Testis (tissue), 3 donors: ENCODE results near the gene METTL3. TPM values are rescaled to one million over a fixed set of nuclear protein-coding genes. Genes with fewer than 3 reads are reported as not detected.

Experiments used
- DNase-seq: peaks from one replicate; pipeline ENCODE4 v3.0.0-alpha.2; 2019
- H3K27ac ChIP-seq, 2 donors: fragments of 200-600 bp; sonication (generic); one replicate each; pipeline ENCODE4 v1.5.1; 2019
- H3K27me3 ChIP-seq: fragments of 200-600 bp; sonication (generic); one replicate; pipeline ENCODE4 v1.5.1; 2019
- H3K36me3 ChIP-seq: fragments of 200-600 bp; sonication (generic); one replicate; pipeline ENCODE4 v1.5.1; 2017; ENCODE audit warnings: low read depth; ENCODE audit errors: missing control alignments
- H3K4me1 ChIP-seq: fragments of 200-600 bp; sonication (generic); one replicate; pipeline ENCODE4 v1.5.1; 2019
- H3K4me3 ChIP-seq, 2 donors: fragments of 200-600 bp; sonication (generic); one replicate each; pipeline ENCODE4 v1.5.1; 2017 to 2019
- H3K9me3 ChIP-seq: fragments of 200-600 bp; sonication (generic); one replicate; pipeline ENCODE4 v1.5.1; 2017
- CTCF ChIP-seq, 3 experiments: fragments of 450-650 bp in 2 of 3; fragments of 200-600 bp in 1 of 3; sonication (generic) in 1 of 3; IDR thresholded peaks; one replicate each; pipeline ENCODE4 v1.5.1; 2016 to 2019; ENCODE audit warnings: antibody characterized with exemption in 3 of 3, mild to moderate bottlenecking in 2 of 3, moderate library complexity in 1 of 3
- POLR2A ChIP-seq: fragments of 450-650 bp; IDR thresholded peaks from one replicate; pipeline ENCODE4 v1.6.1; 2017; ENCODE audit warnings: antibody characterized with exemption, mild to moderate bottlenecking, moderate library complexity
- WGBS, 2 donors: methylation state at CpG; one replicate each; pipeline ENCODE4 v1.1.5; 2018; 5-methylcytosine and 5-hydroxymethylcytosine counted together
- intact Hi-C: fragments of 100-400 bp; cut with DNase I; formaldehyde crosslinking; loops from one replicate; pipeline ENCODE4 v1.15.1; 2023; ENCODE audit warnings: low total_unique reads
- polyA plus RNA-seq: library from polyadenylated mRNA; stranded (reverse); fragments of 350-450 nt; fragmentation: Illumina TruSeq; extraction: RNeasy Lipid Tissue Mini Kit (QIAGEN cat#74804); gene quantifications from one replicate; pipeline ENCODE4 v1.2.3, GENCODE V29; 2014; ENCODE audit warnings: low read depth, low replicate concordance; ENCODE audit not compliant: insufficient read depth
- total RNA-seq, 2 donors: library from RNA; depleted of rRNA; stranded (reverse); fragments of >200 nt; gene quantifications; one replicate each; pipeline ENCODE4 v1.2.3, GENCODE V29; 2016

The METTL3 gene
- total and polyA plus RNA-seq, 3 donors from 2014 or later = 65.7 to 81.1 (median 66.3) TPM

- 66 to 77% methylated on average over 16 to 18 of the region's 18 CpGs for WGBS, 2 donors
- H3K27me3 ChIP-seq = no peaks in the 10 kb centered on the region
- no peak for DNase-seq
- TF ChIP-seq CTCF (IDR thresholded peaks at IDR 0.05) (no peak), POLR2A (no peak)
- no peaks in the 10 kb centered on the region for H3K36me3 ChIP-seq
- H3K9me3 ChIP-seq = no peaks in the 10 kb centered on the region
- peaks cover 9% of the 10 kb centered on the region for H3K4me1 ChIP-seq
- H3K4me3 ChIP-seq = no peak overlapping the region
- no peak overlapping the region for H3K27ac ChIP-seq
- intact Hi-C loops = no loop called here
These were observed 13.7 kb upstream of the METTL3 start for GRCh38 chr14:21524575-21525490.

GRCh38 chr14:21523203-21523602, 12.1 kb upstream of the METTL3 start:
- Histone ChIP-seq H3K4me3 (no peak overlapping the region), H3K36me3 (no peaks in the 10 kb centered on the region), H3K4me1 (peaks cover 9% of the 10 kb centered on the region), H3K9me3 (no peaks in the 10 kb centered on the region), H3K27ac (no peak overlapping the region), H3K27me3 (no peaks in the 10 kb centered on the region)
- intact Hi-C loops = no loop called here
- 84 to 97% methylated on average over 6 to 7 of the region's 7 CpGs for WGBS, 2 donors
- DNase-seq = no peak
- TF ChIP-seq CTCF (IDR thresholded peaks at IDR 0.05) (no peak), POLR2A (no peak)

- WGBS, 2 donors = 82 to 87% methylated on average over 2 of the region's 2 CpGs
- Histone ChIP-seq H3K4me1 (peaks cover 5% of the 10 kb centered on the region), H3K27ac (no peak overlapping the region), H3K9me3 (no peaks in the 10 kb centered on the region), H3K4me3 (no peak overlapping the region), H3K27me3 (no peaks in the 10 kb centered on the region), H3K36me3 (no peaks in the 10 kb centered on the region)
- intact Hi-C loops = no loop called here
- DNase-seq = no peak
- TF ChIP-seq CTCF (IDR thresholded peaks at IDR 0.05) = no peak
- no peak for TF ChIP-seq POLR2A
These were observed 10.4 kb upstream of the METTL3 start for GRCh38 chr14:21521501-21521900.

- H3K4me1 ChIP-seq = peaks cover 5% of the 10 kb centered on the region
- 90 to 96% methylated on average over 1 of the region's 1 CpG for WGBS, 2 donors
- intact Hi-C loops = no loop called here
These were observed 9.6 kb upstream of the METTL3 start for GRCh38 chr14:21520767-21521166.

More at GRCh38 chr14:21520767-21521166, 9.6 kb upstream of the METTL3 start:
- DNase-seq = no peak
- no peaks in the 10 kb centered on the region for H3K27me3 ChIP-seq
- TF ChIP-seq POLR2A (no peak), CTCF (IDR thresholded peaks at IDR 0.05) (no peak)
- H3K4me3 ChIP-seq = no peak overlapping the region
- no peaks in the 10 kb centered on the region for H3K9me3 ChIP-seq
- H3K36me3 ChIP-seq = no peaks in the 10 kb centered on the region
- no peak overlapping the region for H3K27ac ChIP-seq
